HG03432 (cell line): ENCODE measurements around the gene SEC14L6.
"Not testable (repeated sequence)": the region's sequence is repeated elsewhere in the genome, so short reads cannot be mapped to it uniquely, and the experiment has no call there.

Experiments
- ATAC-seq: cut with Tn5 transposase; IDR thresholded peaks from one replicate; pipeline ENCODE4 v1.9.1; 2021; ENCODE audit warnings: mild to moderate bottlenecking, moderate library complexity; ENCODE audit not compliant: unreplicated experiment

Gene SEC14L6

DNA sequence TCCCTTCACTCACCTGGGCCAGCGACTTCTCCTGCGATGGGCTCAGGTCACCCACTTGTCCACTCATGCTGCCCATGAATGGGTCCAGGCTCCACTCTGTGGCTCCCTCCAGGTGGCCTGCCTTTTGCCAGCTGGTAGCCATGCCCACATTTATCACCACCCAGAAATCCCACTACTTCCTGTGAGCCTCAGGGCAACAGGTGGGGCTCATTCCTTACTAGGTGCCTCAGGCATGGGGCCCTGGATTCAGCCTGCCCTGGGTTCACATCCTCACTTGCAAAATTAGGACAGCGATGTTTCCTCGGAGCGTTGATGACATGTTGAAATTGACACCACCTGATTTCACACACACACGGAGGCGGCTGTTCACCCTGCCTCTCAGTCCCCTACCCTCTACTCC is at the start of gene SEC14L6:
SEC14L6 (minus strand) TSS at position 126 of the 400 bp plus-strand sequence; CDS start at position 67, 59 bp downstream.
- no peak for ATAC-seq

DNA sequence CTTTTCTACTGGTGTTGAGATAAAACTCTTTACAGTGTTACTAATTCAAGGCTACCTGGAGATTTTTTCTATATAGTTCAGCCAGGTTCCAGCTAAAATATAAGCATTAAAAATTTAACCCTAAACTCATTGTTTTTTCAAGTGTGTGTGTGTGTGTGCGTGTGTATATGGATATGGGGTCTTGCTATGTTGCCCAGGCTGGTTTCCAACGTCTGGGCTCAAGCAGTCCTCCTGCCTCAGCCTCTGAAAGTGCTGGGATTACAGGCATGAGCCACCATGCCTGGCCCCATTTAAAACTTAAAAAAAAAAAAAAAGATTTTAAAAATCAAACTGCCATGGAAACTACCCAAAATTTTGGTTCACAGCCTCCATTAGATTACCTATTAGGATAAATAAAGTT is 49.7 kb upstream of the SEC14L6 start:
- no peak for ATAC-seq

DNA sequence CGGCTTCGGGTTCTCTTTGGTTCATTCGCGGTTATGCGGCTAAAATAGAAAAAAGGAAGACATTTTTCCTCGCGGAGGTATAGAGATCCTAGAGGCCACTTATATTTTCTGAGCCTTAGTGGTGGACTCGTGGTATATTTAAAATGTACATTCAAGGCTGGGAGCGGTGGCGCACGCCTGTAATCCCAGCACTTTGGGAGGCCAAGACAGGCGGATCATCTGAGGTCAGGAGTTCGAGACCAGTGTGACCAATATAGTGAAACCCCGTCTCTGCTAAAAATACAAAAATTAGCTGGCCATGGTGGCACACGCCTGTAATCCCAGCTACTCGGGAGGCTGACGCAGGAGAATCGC is 45.8 kb upstream of the SEC14L6 start:
- not testable (repeated sequence) for ATAC-seq

DNA sequence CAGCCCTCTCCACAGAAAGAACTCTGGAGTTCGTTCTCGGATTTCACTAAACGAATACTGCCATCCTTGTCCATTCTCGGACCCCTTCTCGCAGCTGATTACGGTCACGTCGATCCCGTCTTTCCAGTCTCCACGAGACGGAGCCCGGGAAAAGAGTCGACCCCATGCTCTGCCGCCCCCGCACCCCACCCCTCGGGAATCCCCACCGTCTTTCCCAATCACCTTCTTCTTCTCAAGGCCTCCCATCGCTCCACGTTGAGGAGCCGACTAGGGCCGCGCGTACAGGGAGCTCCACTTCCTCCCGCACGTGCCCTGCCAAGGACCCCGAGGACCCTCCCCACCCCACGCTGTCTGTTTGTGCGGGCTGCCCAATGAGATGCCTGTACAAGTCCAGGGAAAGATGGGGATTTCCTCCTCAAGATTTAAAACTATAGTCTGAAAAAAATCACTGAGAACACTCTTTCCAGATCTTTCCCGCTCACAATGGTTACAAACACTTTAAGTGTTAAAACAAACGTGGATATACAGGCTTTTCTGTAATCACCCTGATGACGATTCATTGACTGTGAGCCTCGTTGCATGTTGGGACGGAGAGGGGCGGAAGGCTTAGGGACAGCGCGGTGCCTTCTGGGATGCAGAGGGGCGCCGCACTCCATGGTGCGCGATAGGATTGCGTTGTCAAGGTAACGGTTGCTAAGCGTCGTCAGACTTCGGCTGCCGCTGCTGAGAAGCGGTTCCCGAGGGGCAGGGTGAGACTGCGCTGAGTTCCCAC is 45.2 kb upstream of the SEC14L6 start, which contains the start of gene PES1:
PES1 (minus strand) TSS at position 323 of the 772 bp plus-strand sequence; CDS start at position 246, 77 bp downstream.
- ATAC-seq: peak; percentile 96

DNA sequence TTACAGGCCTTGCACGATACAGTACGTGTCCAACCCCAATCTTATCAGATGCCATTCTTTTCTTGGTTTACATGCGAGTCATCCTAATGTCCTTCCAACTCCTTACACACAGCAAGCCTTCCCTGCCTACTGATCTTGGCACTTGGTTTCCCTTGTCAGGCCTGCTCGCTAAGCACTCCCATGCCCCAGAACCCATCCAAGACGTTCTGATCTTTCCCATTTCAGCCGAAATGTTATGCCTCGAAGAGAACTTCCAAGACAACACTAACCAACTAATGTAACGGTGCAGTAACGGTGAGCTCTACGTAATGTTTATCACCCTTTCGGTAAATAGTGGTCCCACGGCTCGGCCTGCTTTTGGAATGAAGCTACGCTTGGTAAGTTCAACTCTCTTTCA is 44.6 kb upstream of the SEC14L6 start:
- no peak for ATAC-seq

DNA sequence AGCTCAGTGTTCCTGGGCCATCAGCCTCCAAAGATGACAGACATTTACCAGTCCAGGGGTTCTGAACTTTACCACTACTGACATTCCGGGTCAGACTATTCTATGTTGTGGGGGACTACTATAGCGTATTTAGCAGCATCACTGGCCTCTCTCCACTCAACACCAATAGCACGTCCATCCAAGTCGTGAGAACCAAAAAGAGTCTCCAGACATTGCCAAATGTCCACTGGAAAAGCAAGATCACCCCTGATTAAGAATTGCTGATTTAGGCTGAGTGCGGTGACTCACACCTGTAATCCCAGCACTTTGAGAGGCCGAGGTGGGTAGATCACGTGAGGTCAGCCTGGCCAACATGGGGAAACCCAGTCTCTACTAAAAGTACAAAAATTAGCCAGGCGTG is 39.9 kb upstream of the SEC14L6 start:
- no peak for ATAC-seq

DNA sequence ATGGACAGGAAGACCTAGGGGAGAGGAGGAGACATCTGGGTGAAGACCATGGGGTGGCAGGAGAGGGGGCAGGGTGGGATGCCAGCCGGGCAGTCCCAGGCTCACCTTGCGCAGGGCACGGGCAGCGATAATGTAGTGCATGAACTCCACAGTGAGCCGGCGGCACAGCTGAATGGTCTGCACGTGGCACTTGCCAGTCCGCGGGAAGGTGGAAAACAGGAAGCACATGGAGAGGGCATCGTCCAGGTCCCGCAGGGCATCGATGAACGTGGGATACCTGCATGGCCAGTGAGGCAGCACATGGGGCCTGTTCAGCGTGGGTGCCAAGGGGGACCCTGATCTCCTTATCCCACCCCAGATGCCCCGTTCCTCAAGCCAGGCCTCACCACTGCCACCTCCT is 37.9 kb upstream of the SEC14L6 start:
- ATAC-seq: no peak

DNA sequence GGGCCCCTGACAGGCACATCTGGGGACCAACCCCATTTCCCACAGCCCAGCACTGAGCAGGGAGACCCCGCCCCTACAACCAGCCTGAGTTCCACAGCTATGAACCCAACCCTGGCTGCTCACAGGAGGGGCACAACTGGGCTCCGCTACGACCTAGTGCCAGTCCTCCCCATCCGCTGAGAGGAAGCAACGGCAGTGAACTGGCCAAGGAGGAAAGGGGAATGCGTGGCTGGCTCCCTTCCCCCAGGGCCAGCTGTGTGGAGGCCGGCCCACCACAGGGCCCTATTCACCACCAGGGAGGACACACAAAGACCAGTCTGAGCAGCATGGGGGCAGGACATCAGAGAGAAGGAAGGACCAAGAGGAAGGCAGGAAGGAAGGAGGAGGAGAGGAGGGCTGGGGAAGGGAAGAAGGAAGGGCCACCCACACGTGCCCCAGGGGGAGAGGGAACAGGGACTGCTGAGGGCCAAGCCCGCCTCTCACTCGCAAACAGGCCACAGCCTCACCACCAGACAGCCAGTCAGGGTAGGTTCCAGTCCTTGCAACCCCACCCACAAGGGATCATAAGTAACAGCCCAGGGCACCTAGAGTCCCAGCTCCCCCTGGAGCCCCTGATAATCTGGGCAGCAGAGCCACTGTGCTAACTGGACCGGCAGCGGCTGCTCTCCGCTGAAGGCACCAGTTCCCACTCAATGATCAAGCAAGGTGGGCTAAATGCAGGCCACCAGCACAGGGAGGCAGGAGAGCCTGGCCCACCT is 36.4 kb upstream of the SEC14L6 start:
- no peak for ATAC-seq

DNA sequence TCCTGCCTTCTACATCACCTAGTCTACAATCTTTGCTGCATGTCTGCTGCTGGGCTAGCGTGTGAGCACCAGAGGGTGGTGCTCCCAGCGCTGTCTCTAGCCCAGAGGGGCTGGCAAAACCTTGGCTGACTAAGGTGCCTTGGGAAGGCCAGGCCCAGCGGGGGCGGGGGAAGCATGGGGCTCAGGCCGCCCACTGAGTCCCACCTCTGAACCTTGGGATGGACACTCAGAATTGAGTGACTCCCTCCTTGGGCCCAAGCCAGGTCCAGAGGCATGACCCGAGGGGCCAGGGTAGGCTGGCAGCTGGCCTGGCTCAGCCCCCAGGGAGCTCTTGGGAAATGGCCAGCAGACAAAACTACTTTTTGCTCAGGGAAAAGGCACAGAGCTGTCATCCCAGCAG is 35.5 kb upstream of the SEC14L6 start:
- ATAC-seq: no peak

DNA sequence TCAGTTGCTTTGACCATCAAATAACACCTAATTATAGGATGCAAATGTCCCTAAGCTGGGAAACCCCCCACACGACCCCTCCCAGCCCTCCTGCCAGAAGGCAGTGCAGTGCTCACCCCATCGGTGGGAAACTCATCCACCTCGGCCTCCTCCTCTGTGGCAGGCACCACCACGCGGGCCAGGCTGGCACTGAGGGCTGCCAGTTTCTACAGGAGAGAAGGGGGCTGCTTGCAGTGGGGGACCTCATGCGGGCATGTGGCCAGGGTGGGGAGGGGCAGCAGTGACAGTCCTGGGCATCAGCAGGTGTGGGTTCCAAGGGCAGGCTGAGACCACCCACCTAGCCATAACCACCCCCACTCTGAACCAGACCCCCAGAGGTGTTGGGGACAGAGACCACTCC is 34.4 kb upstream of the SEC14L6 start:
- ATAC-seq: no peak

DNA sequence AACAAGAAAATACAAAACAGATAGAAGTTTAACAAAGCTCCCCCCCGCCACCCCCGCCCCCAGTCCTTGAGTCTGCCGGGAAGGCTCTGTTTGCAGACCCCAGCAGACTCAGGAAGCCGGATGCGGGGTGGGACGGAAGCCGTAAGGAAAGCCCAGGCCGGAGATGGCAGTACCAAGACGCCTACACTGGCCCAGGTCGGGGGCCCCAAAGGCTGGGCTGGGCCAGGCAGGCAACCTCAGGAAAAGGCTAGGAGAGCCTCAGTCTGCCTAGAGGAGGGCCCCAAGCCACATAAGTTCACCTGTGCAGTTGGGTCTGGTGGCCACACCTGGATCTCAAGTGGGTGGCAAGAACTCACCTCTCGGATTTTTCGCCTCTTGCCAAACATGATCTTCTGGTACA is 31.9 kb upstream of the SEC14L6 start:
- ATAC-seq: no peak

DNA sequence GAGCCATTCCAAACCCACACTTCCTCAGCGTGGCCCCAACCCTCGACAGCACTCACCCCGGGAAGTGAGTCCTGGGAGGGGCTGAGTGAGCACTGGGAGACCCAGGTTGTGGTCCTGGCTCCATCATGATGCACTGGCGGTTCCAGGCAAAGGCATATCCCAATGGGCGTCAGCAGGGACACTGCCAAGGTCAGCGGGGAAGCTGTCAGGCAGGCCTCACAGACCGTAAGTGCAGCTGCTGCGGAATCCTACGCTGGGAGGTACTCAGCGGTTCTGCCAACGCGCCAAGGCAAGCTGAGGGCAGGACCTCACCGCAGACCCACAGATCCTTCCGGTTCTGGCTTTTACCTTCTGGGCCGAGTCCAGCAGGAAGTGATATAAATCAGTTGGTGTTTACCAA is 29.3 kb upstream of the SEC14L6 start:
- no peak for ATAC-seq

DNA sequence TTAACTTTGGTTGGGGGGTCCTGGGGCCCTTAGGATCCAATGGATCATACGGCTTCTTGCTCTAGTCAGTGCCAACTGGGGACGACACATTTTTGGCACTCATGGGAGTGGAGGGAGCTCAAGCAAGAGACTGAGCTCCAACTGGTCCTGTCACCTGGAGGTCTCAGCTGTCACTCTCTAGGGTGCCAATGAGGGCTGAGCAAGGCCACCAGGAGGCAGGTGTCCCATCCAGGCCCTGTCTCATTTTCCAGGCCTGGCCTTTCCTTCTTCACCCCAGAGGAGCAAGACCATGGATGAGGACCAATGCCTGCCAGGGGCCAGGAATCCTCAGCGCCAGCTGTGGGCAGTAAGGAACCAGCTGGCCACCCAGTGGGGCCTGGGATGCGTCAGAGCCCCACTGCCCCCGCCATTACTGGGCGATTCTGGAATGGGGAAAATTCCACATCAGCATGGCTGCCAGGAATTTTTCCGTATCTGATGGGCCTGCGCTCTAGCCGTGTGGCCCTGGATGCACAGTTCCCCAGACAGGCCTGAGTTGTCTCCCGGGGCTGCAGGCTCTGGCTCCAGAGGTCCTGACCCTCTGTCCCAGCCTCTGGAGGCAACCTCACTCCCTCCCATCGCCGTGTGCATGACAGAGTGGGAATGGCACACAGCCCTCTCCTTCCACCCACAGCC is 28.6 kb upstream of the SEC14L6 start:
- ATAC-seq: no peak

DNA sequence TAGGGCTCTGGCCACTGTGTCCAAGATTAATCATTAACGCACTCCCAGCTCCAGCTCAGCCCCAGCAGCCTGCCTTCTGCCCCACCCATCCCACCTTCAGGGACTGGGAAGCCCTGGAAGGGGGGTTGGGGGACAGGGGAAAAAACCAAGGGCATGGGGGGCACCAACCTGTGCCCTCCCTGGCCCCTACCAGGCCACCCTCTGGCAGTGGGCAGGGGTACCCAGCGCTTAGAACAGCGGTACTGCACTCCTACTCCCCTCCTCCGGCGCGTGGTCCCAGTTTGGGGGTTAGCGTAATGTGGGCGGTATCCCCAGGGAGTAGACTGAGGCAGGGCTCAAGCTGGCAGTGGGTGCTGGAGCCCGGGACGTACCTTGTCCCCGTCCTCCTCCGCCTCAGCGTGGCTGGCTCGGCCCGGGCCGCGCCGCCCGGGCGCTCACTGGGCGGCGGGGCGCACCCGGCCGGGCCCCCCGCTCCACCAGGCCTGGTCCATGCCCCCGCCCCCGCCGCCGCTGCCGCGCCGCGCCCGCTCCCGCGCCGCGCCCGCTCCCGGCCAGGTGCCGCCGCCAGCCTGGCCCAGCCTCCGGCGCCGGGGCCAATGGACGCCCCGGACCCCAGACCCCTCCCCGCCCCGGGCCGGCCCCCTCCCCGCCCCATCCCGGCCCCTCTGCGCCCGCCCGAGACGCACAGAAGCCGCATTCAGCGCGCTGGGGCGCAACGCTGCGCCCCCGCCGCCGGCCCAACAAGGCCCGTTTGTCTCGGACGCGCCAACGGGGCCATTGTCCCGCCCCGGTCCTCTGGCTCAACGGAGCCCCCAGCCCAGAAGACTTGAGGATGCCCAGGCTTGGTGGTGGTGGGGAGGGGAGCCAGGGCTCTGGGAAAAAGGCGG is 27.8 kb upstream of the SEC14L6 start, which contains the start of gene GAL3ST1:
GAL3ST1 (minus strand) TSS at position 571 of the 887 bp plus-strand sequence. CDS start 17,273 bp downstream, outside the sequence.
- ATAC-seq: no peak

DNA sequence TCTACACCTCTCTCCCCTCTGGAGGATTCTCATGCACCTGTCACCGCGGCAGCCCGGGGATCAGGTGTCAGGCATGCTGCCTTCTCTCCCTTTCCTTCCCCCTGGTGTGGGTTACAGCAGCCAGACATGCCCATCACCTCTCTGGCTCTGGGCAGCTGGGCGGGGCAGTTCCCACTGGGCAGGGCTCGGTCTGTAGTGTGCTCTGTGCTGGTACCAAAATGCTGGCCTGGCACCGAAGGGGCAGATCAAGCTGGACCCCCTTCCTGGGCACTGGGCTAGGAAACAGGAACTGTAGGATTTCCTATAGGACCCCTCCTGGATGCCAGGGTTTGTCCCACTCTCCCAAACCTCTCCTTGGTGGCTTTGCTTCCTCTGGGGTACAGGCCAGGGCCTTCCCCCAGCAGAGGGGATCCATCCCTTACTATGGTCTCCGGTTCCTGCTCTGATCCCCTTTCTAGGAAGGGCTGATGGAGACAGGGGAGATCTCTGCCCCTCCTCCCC is 27.1 kb upstream of the SEC14L6 start:
- no peak for ATAC-seq

DNA sequence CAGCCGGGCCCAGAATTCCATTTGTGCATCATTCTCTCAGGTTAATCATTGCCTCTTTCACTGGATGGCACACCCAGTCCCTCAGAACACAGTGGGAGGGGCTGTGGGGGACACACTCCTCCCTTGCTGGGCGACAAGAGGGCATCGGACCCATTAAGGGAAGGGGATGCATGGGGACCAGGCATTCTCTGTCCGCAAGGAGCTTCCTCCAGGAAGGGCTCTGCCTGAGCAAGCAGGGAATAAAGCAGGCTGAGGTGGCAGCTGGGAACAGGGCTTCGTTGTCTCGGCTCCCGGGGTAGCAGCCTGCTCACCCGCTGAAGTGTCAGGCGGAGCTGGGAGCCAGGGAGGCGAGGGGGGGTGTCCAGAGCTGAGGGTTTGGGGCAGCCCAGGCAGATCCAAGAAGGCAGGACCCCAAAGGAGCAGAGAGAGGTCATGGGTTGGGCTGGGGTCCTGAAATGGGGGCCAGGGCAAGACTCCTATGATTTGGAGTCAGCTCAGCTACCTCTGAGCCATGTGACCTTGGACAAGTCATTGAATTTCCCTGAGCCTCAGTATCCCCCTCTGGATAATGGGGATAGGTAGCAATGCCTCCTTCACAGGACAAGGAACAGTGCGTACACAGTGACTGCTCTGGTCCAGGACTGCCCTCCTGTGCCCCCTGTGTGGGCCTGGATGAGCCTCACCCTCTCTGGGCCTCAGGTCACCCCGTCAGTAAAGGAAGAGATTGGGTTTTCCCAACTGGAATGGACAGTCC is 26.5 kb upstream of the SEC14L6 start:
- no peak for ATAC-seq

DNA sequence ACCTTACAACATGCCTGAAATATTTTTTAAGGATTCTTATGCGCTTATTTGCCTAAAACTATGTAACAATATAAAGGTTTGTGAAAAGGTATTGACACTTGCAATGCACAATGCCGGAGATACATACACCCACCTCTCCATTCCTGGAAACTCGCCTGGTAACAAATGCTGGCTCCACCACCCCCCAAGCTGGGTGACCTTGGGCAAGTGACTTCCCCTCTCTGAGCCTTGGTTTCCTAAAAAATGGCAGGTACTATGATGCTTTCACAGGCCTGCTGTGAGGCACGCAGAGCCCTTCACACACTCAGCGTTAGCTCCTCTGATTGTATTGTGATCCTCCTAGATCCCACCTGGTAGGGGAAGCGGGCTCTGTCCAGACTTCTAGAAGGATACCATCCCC is 25.7 kb upstream of the SEC14L6 start:
- ATAC-seq: no peak

DNA sequence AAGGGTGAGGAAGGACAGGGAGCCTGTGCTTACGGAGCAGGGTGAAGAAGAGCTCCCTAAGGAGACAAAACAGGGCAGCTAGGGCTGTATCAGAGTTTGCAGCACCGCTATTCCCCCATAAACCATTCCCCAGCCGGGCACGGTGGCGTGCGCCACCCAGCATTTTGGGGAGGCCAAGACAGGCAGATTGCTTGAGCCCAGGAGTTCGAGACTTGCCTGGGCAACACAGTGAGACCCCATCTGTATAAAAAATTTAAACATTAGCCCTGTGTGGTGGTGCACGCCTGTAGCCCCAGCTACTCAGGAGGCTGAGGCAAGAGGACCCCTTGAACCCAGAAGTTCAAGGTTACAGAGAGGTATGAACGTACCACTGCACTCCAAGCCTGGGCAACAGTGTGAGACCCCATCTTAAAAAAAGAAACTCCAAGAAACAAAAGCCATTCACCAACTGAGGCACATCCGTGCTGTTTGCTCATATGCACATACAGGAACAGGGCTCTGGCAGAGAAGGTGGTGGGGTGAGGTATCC is 23.2 kb upstream of the SEC14L6 start:
- no peak for ATAC-seq

DNA sequence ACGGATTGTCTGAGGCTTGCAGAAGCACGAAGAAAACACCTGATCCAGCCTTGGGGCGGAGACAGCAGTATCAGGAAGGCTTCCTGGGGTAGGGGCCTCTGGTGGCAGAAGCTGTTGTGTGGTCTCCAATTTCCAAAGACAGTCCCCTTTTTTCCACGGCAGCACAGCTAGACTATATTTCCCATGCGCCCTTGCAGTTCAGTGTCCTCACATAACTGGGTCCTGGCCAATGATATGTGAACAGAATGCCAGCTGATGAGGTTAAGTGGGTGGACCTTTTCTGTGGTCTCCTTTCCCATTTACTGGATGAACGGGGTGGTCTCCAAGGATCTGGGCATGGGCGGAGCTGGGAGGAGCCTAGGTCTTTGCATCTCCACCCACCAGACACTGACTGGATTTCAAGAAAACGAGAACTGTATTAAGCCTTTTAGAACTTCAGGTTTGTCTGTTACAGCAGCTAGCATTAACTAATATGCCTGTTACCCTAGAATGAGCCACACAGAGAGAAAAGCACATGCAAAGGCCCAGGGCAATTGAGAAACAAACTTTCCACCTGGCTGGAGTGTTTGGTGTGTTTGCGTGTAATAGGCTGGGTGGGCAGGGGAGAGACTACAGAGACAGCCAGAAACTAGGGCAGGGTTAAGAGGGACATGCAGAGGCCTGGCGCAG is 21.7 kb upstream of the SEC14L6 start:
- ATAC-seq: no peak
